ENCODE results near the gene USP24. TPM values are rescaled to one million over a fixed set of nuclear protein-coding genes. Genes with fewer than 3 reads are reported as not detected.

Gene USP24
- total RNA-seq, 2 donors from 2014 or later, result 31.8 to 34.9 TPM

- TF ChIP-seq CTCF (IDR thresholded peaks at IDR 0.05), result no peak
- intact Hi-C loops (cut with DNase I), result no loop called here
- Histone ChIP-seq H3K9me3 (no peaks in the 10 kb centered on the region), H3K9ac (ENCODE audit: low read depth in 2 of 2, low read length in 2 of 2) (no peak overlapping the region), H3K27ac (no peak overlapping the region), H3K4me1 (no peaks in the 10 kb centered on the region), H3K4me3 (no peak overlapping the region), H3K36me3 (no peaks in the 10 kb centered on the region), H3K27me3 (no peaks in the 10 kb centered on the region)
- no peak for DNase-seq
These were observed 149.5 kb downstream of the USP24 start for GRCh38 chr1:55065648-55066047.

GRCh38 chr1:55064861-55065263 lies 150.3 kb downstream of the USP24 start:
- no peak for TF ChIP-seq CTCF (IDR thresholded peaks at IDR 0.05)
- H3K9me3 ChIP-seq, result no peaks in the 10 kb centered on the region
- no peaks in the 10 kb centered on the region for H3K36me3 ChIP-seq
- H3K4me3 ChIP-seq, result no peak overlapping the region
- DNase-seq, result no peak
- intact Hi-C loops (cut with DNase I), result no loop called here
- no peak overlapping the region for H3K9ac ChIP-seq (ENCODE audit: low read depth in 2 of 2, low read length in 2 of 2)
- H3K4me1 ChIP-seq, result no peaks in the 10 kb centered on the region
- no peaks in the 10 kb centered on the region for H3K27me3 ChIP-seq
- no peak overlapping the region for H3K27ac ChIP-seq

GRCh38 chr1:55064071-55064581 lies 151.0 kb downstream of the USP24 start:
- H3K27ac ChIP-seq, result no peak overlapping the region
- H3K9me3 ChIP-seq, result no peaks in the 10 kb centered on the region
- H3K9ac ChIP-seq (ENCODE audit: low read depth in 2 of 2, low read length in 2 of 2), result no peak overlapping the region
- H3K4me3 ChIP-seq, result no peak overlapping the region
- H3K4me1 ChIP-seq, result no peaks in the 10 kb centered on the region
- intact Hi-C loops (cut with DNase I), result no loop called here
- no peak for TF ChIP-seq CTCF (IDR thresholded peaks at IDR 0.05)
- H3K36me3 ChIP-seq, result no peaks in the 10 kb centered on the region
- no peak for DNase-seq
- H3K27me3 ChIP-seq, result no peaks in the 10 kb centered on the region

GRCh38 chr1:55063577-55063942 lies 151.6 kb downstream of the USP24 start:
- no peaks in the 10 kb centered on the region for H3K4me1 ChIP-seq
- no peaks in the 10 kb centered on the region for H3K9me3 ChIP-seq
- no peak for TF ChIP-seq CTCF (IDR thresholded peaks at IDR 0.05)
- H3K36me3 ChIP-seq, result no peaks in the 10 kb centered on the region
- intact Hi-C loops (cut with DNase I), result no loop called here
- no peak overlapping the region for H3K4me3 ChIP-seq
- no peak overlapping the region for H3K27ac ChIP-seq
- no peak for DNase-seq
- no peak overlapping the region for H3K9ac ChIP-seq (ENCODE audit: low read depth in 2 of 2, low read length in 2 of 2)
- no peaks in the 10 kb centered on the region for H3K27me3 ChIP-seq

GRCh38 chr1:55062801-55063576 lies 152.2 kb downstream of the USP24 start:
- no peak overlapping the region for H3K4me3 ChIP-seq
- H3K36me3 ChIP-seq, result no peaks in the 10 kb centered on the region
- intact Hi-C loops (cut with DNase I), result no loop called here
- DNase-seq, result no peak
- H3K27ac ChIP-seq, result no peak overlapping the region
- TF ChIP-seq CTCF (IDR thresholded peaks at IDR 0.05), result no peak
- H3K9ac ChIP-seq (ENCODE audit: low read depth in 2 of 2, low read length in 2 of 2), result no peak overlapping the region
- no peaks in the 10 kb centered on the region for H3K27me3 ChIP-seq
- H3K9me3 ChIP-seq, result no peaks in the 10 kb centered on the region
- H3K4me1 ChIP-seq, result no peaks in the 10 kb centered on the region

All from colonic mucosa (tissue), 4 donors.